SH-SY5Y (cell line): ENCODE measurements around the gene CEP44.

Source experiments
- GATA2 ChIP-seq: IDR thresholded peaks from 2 replicates; pipeline ENCODE4 v1.6.1; 2011; ENCODE audit warnings: mild to moderate bottlenecking, low read depth, low read length
- GATA3 ChIP-seq: IDR thresholded peaks from 2 replicates; pipeline ENCODE4 v1.6.1; 2011; ENCODE audit warnings: low read depth, mild to moderate bottlenecking, low read length, moderate library complexity

GRCh38 chr4:174381440-174381800 is 97.7 kb downstream of the CEP44 start:
- no peak for TF ChIP-seq GATA2
- no peak for TF ChIP-seq GATA3
